ENCODE results near the gene CWC25. TPM values are rescaled to one million over a fixed set of nuclear protein-coding genes. Genes with fewer than 3 reads are reported as not detected.

CWC25 gene
- total and polyA plus RNA-seq, 7 experiments from 2014 or later = 5.0 to 69.5 (median 48.8) TPM

GRCh38 chr17:38848939-38849605 is 24.0 kb upstream of the CWC25 start:
- no peaks in the 10 kb centered on the region for H3K9me3 ChIP-seq (ENCODE audit: control insufficient read depth in 2 of 3, low read length in 3 of 3)
- peaks cover 12 to 20% of the 10 kb centered on the region in 2 donors for H3K4me1 ChIP-seq (ENCODE audit: control insufficient read depth in 2 of 2, insufficient read depth in 2 of 2, low read length in 2 of 2)
- H3K27ac ChIP-seq (ENCODE audit: low read depth, low read length) = no peak overlapping the region
- peaks cover 19 to 50% (median 29%) of the 10 kb centered on the region in 5 donors for H3K36me3 Mint-ChIP-seq
- no peak overlapping the region for H3K4me3 Mint-ChIP-seq
- intact Hi-C loops (cut with micrococcal nuclease) = no loop called here
- H3K4me1 Mint-ChIP-seq = peaks cover 32 to 43% (median 39%) of the 10 kb centered on the region in 7 donors
- H3K4me3 ChIP-seq (ENCODE audit: low read length) = no peak overlapping the region
- H3K27me3 Mint-ChIP-seq = no peaks in the 10 kb centered on the region
- ChIA-PET CTCF (no interaction called here), POLR2A (interaction anchor here (1.4 to 1.7 kb wide), 2 partner anchors 22 to 58 kb away, joined by 3 read pairs; no protein-coding TSS in a partner anchor)
- peaks cover 8 to 55% (median 22%) of the 10 kb centered on the region in 3 experiments for H3K36me3 ChIP-seq (ENCODE audit: control insufficient read depth in 2 of 3, insufficient read depth in 3 of 3, low read length in 3 of 3)
- DNase-seq (no peak), ATAC-seq (no peak)
- peak overlapping the region in 3 of 9 donors; percentile 21 to 36 (median 22) for H3K27ac Mint-ChIP-seq
- H3K9me3 Mint-ChIP-seq = peaks cover 0 to 2% (median 0%) of the 10 kb centered on the region in 11 donors
- H3K27me3 ChIP-seq (ENCODE audit: control insufficient read depth in 2 of 2, insufficient read depth in 2 of 2, low read length in 2 of 2) = no peaks in the 10 kb centered on the region

GRCh38 chr17:38848557-38848891 is 23.4 kb upstream of the CWC25 start:
- H3K4me3 Mint-ChIP-seq = no peak overlapping the region
- intact Hi-C loops (cut with micrococcal nuclease) = no loop called here
- H3K27me3 ChIP-seq (ENCODE audit: control insufficient read depth in 2 of 2, insufficient read depth in 2 of 2, low read length in 2 of 2) = no peaks in the 10 kb centered on the region
- no peak overlapping the region for H3K4me3 ChIP-seq (ENCODE audit: low read length)
- DNase-seq (no peak), ATAC-seq (no peak)
- no peaks in the 10 kb centered on the region for H3K9me3 ChIP-seq (ENCODE audit: control insufficient read depth in 2 of 3, low read length in 3 of 3)
- peaks cover 0 to 2% (median 0%) of the 10 kb centered on the region in 11 donors for H3K9me3 Mint-ChIP-seq
- peaks cover 19 to 49% (median 29%) of the 10 kb centered on the region in 5 donors for H3K36me3 Mint-ChIP-seq
- H3K27ac ChIP-seq (ENCODE audit: low read depth, low read length) = no peak overlapping the region
- H3K4me1 ChIP-seq (ENCODE audit: control insufficient read depth in 2 of 2, insufficient read depth in 2 of 2, low read length in 2 of 2) = peaks cover 12 to 20% of the 10 kb centered on the region in 2 donors
- ChIA-PET CTCF (no interaction called here), POLR2A (interaction anchor here (0.6 to 1.7 kb wide), 3 partner anchors 23 to 58 kb away, joined by 3 read pairs; no protein-coding TSS in a partner anchor)
- peaks cover 27 to 38% (median 34%) of the 10 kb centered on the region in 7 donors for H3K4me1 Mint-ChIP-seq
- no peaks in the 10 kb centered on the region for H3K27me3 Mint-ChIP-seq
- H3K27ac Mint-ChIP-seq = peak overlapping the region in 1 of 9 donors; percentile 19
- peaks cover 8 to 55% (median 22%) of the 10 kb centered on the region in 3 experiments for H3K36me3 ChIP-seq (ENCODE audit: control insufficient read depth in 2 of 3, insufficient read depth in 3 of 3, low read length in 3 of 3)

GRCh38 chr17:38844261-38844757 is 19.2 kb upstream of the CWC25 start:
- Mint-ChIP-seq H3K27me3 (no peaks in the 10 kb centered on the region), H3K4me1 (peaks cover 0 to 6% (median 0%) of the 10 kb centered on the region in 7 donors), H3K4me3 (no peak overlapping the region), H3K9me3 (no peaks in the 10 kb centered on the region), H3K27ac (no peak overlapping the region), H3K36me3 (peaks cover 6 to 12% (median 7%) of the 10 kb centered on the region in 5 donors)
- H3K9me3 ChIP-seq (ENCODE audit: control insufficient read depth in 2 of 3, low read length in 3 of 3) = no peaks in the 10 kb centered on the region
- no peak overlapping the region for H3K4me3 ChIP-seq (ENCODE audit: low read length)
- H3K27me3 ChIP-seq (ENCODE audit: control insufficient read depth in 2 of 2, insufficient read depth in 2 of 2, low read length in 2 of 2) = no peaks in the 10 kb centered on the region
- intact Hi-C loops (cut with micrococcal nuclease) = no loop called here
- ATAC-seq = no peak
- H3K27ac ChIP-seq (ENCODE audit: low read depth, low read length) = no peak overlapping the region
- CTCF ChIA-PET = no interaction called here
- H3K4me1 ChIP-seq (ENCODE audit: control insufficient read depth in 2 of 2, insufficient read depth in 2 of 2, low read length in 2 of 2) = no peaks in the 10 kb centered on the region
- POLR2A ChIA-PET = interaction anchor here (0.6 to 0.7 kb wide), 4 partner anchors 13 to 329 kb away, joined by 3 to 7 read pairs (median 4); no protein-coding TSS in a partner anchor
- no peak for DNase-seq
- peaks cover 0 to 24% (median 14%) of the 10 kb centered on the region in 3 experiments for H3K36me3 ChIP-seq (ENCODE audit: control insufficient read depth in 2 of 3, insufficient read depth in 3 of 3, low read length in 3 of 3)

GRCh38 chr17:38825762-38826247 is 684 bp upstream of the CWC25 start:
- ChIA-PET CTCF (interaction anchor here (0.7 to 1.2 kb wide), 2 partner anchors 45 to 166 kb away, joined by 3 to 4 read pairs; no protein-coding TSS in a partner anchor), POLR2A (interaction anchor here (0.7 to 4.1 kb wide), 13 partner anchors 16 to 1393 kb away, joined by 3 to 74 read pairs (median 3); partner anchors contain the start of genes LASP1, PSMB3, RPL23 and WIPF2)
- peak overlapping the region; percentile 92 to 100 (median 99) for H3K4me3 Mint-ChIP-seq
- H3K27ac Mint-ChIP-seq = peak overlapping the region; percentile 97 to 100 (median 100)
- peaks cover 0 to 5% (median 0%) of the 10 kb centered on the region in 5 donors for H3K27me3 Mint-ChIP-seq
- peaks cover 0 to 8% (median 3%) of the 10 kb centered on the region in 3 experiments for H3K36me3 ChIP-seq (ENCODE audit: control insufficient read depth in 2 of 3, insufficient read depth in 3 of 3, low read length in 3 of 3)
- intact Hi-C loops (cut with micrococcal nuclease) = loop anchor here (1.0 to 5.0 kb wide), 10 partner anchors 26 to 326 kb away; partner anchors contain the start of genes PSMB3 (in 2 of the 2), RPL23 (in 2 of the 2), FBXO47 (in 1 of the 2) and LASP1 (in 1 of the 2)
- DNase-seq (peak in 1 of 9 donors; percentile 27), ATAC-seq (no peak)
- peaks cover 0 to 11% (median 0%) of the 10 kb centered on the region in 11 donors for H3K9me3 Mint-ChIP-seq
- peaks cover 18 to 21% of the 10 kb centered on the region in 2 donors for H3K4me1 ChIP-seq (ENCODE audit: control insufficient read depth in 2 of 2, insufficient read depth in 2 of 2, low read length in 2 of 2)
- H3K4me1 Mint-ChIP-seq = peaks cover 10 to 37% (median 32%) of the 10 kb centered on the region in 7 donors
- peak overlapping the region; percentile 92 for H3K27ac ChIP-seq (ENCODE audit: low read depth, low read length)
- peak overlapping the region; percentile 77 for H3K4me3 ChIP-seq (ENCODE audit: low read length)
- H3K36me3 Mint-ChIP-seq = peaks cover 0 to 9% (median 7%) of the 10 kb centered on the region in 5 donors
- no peaks in the 10 kb centered on the region for H3K27me3 ChIP-seq (ENCODE audit: control insufficient read depth in 2 of 2, insufficient read depth in 2 of 2, low read length in 2 of 2)
- H3K9me3 ChIP-seq (ENCODE audit: control insufficient read depth in 2 of 3, low read length in 3 of 3) = no peaks in the 10 kb centered on the region

- Mint-ChIP-seq H3K4me1 (peaks cover 1 to 20% (median 5%) of the 10 kb centered on the region in 7 donors), H3K27me3 (no peaks in the 10 kb centered on the region), H3K27ac (peak overlapping the region in 3 of 9 donors; percentile 22 to 45 (median 38)), H3K9me3 (no peaks in the 10 kb centered on the region), H3K36me3 (peaks cover 5 to 20% (median 17%) of the 10 kb centered on the region in 5 donors), H3K4me3 (no peak overlapping the region)
- Histone ChIP-seq H3K4me1 (ENCODE audit: control insufficient read depth in 2 of 2, insufficient read depth in 2 of 2, low read length in 2 of 2) (no peaks in the 10 kb centered on the region), H3K4me3 (ENCODE audit: low read length) (no peak overlapping the region), H3K27me3 (ENCODE audit: control insufficient read depth in 2 of 2, insufficient read depth in 2 of 2, low read length in 2 of 2) (no peaks in the 10 kb centered on the region), H3K36me3 (ENCODE audit: control insufficient read depth in 2 of 3, insufficient read depth in 3 of 3, low read length in 3 of 3) (peaks cover 5 to 66% (median 21%) of the 10 kb centered on the region in 3 experiments), H3K27ac (ENCODE audit: low read depth, low read length) (no peak overlapping the region), H3K9me3 (ENCODE audit: control insufficient read depth in 2 of 3, low read length in 3 of 3) (no peaks in the 10 kb centered on the region)
- intact Hi-C loops (cut with micrococcal nuclease) = no loop called here
- CTCF ChIA-PET = no interaction called here
- POLR2A ChIA-PET = no interaction called here
- ATAC-seq (peak; percentile 51), DNase-seq (no peak)
Measured at GRCh38 chr17:38815576-38816193, 9.4 kb downstream of the CWC25 start.

GRCh38 chr17:38809828-38810227 is 15.3 kb downstream of the CWC25 start:
- Mint-ChIP-seq H3K36me3 (peaks cover 5 to 35% (median 19%) of the 10 kb centered on the region in 5 donors), H3K4me1 (peaks cover 0 to 1% (median 0%) of the 10 kb centered on the region in 7 donors), H3K9me3 (no peaks in the 10 kb centered on the region), H3K4me3 (no peak overlapping the region), H3K27me3 (no peaks in the 10 kb centered on the region), H3K27ac (no peak overlapping the region)
- CTCF ChIA-PET = interaction anchor here (1.0 kb wide), 1 partner anchor 15 kb away, joined by 3 read pairs; the partner anchor contains the start of gene CWC25
- intact Hi-C loops (cut with micrococcal nuclease) = no loop called here
- Histone ChIP-seq H3K27ac (ENCODE audit: low read depth, low read length) (no peak overlapping the region), H3K9me3 (ENCODE audit: control insufficient read depth in 2 of 3, low read length in 3 of 3) (no peaks in the 10 kb centered on the region), H3K4me1 (ENCODE audit: control insufficient read depth in 2 of 2, insufficient read depth in 2 of 2, low read length in 2 of 2) (no peaks in the 10 kb centered on the region), H3K4me3 (ENCODE audit: low read length) (no peak overlapping the region), H3K27me3 (ENCODE audit: control insufficient read depth in 2 of 2, insufficient read depth in 2 of 2, low read length in 2 of 2) (no peaks in the 10 kb centered on the region), H3K36me3 (ENCODE audit: control insufficient read depth in 2 of 3, insufficient read depth in 3 of 3, low read length in 3 of 3) (peaks cover 16 to 88% (median 31%) of the 10 kb centered on the region in 3 experiments)
- no peak for ATAC-seq
- POLR2A ChIA-PET = interaction anchor here (0.6 kb wide), 1 partner anchor 8 kb away, joined by 3 read pairs; no protein-coding TSS in a partner anchor
- DNase-seq = no peak

Measured in naive thymus-derived CD4-positive, alpha-beta T cell (primary cell).